GM18868 (cell line): ENCODE data around the gene ATP9B.
"Not testable (repeated sequence)": the region's sequence is repeated elsewhere in the genome, so short reads cannot be mapped to it uniquely, and the experiment has no call there.

Source experiments
- ATAC-seq: cut with Tn5 transposase; IDR thresholded peaks from one replicate; pipeline ENCODE4 v1.9.1; 2021; ENCODE audit warnings: mild to moderate bottlenecking, moderate library complexity; ENCODE audit not compliant: unreplicated experiment

ATP9B gene

GRCh38 chr18:79322441-79322840 lies 253.2 kb downstream of the ATP9B start:
- no peak for ATAC-seq

GRCh38 chr18:79323471-79323870 lies 254.3 kb downstream of the ATP9B start:
- ATAC-seq, result no peak

DNA sequence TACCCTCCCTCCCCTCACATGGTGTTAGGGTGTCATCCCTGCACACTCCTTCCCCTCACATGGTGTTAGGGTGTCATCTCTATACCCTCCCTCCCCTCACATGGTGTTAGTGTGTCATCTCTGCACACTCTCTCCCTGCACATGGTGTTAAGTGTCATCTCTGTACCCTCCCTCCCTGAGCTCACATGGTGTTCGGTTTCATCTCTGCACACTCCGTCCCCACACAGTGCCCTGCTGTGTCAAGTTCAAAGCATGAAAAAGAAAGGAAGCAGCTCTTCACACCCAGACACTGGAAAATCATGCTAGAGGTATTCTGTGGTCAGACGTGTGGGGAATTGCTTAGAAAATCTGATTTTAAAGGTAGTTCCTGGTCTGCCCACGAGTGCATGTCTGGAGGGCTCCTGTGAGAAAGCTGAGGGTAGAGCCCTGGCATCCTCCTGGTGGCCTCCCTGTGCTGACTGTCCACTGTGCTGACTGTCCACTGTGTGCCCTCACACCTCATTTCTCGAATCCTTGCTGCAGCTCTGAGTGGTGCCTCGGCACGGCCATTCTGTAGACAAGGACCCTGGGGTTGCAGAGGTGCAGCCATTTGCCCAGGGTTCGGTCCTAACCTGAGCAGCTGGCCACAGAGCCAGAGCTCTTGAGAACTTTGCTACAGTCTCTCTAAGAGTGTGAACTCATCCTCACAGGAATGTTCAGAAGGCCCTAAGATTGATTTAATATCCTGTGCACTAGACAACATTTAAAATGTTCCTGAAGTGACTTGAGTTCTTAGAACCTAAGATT lies 257.4 kb downstream of the ATP9B start:
- ATAC-seq, result no peak

GRCh38 chr18:79327199-79327721 lies 258.1 kb downstream of the ATP9B start:
- no peak for ATAC-seq

DNA sequence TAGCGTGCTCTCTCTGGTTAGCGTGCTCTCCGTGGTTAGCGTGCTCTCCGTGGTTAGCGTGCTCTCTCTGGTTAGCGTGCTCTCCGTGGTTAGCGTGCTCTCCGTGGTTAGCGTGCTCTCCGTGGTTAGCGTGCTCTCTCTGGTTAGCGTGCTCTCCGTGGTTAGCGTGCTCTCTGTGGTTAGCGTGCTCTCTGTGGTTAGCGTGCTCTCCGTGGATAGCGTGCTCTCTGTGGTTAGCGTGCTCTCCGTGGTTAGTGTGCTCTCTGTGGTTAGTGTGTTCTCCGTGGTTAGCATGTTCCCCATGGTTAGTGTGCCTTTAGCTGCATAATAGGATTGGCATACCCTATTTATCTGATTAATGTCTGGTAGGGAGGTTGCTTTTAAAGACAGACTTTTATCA lies 258.7 kb downstream of the ATP9B start:
- ATAC-seq, result not testable (repeated sequence)

DNA sequence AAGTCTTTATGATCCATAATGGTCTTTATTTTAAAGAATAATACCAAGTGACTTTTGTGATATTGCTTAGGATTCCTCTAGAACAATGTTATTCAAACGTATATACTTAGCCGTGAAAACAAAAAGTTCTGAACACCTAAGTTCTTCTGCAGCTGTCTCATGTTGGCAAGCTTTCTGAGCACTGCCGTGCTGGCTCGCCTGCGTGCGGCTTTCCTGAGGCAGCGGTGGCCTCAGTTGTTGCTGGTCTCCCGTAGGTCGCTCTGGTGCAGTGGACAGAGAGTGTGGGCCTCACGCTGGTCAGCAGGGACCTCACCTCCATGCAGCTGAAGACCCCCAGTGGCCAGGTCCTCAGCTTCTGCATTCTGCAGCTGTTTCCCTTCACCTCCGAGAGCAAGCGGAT lies 259.7 kb downstream of the ATP9B start:
- ATAC-seq, result no peak

- no peak for ATAC-seq
Observed at GRCh38 chr18:79329786-79330185, 260.6 kb downstream of the ATP9B start.

DNA sequence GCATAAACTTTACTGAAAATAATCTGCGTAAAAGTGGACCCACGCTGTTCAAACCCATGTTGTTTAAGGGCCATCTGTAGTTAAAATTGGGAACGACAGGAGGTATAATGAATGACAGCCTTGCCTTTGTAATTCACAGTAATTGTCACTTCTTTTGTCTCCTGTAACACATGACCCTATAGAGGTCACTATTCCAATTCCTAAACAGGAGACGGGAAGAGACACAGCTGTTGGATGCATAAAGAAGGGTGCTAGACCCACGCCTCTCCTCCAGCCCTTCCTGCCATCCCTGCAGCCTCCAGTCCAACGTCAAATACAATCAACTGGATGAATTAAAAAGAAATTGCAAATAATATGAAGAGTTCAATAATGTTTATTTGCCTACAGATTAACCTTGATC lies 263.5 kb downstream of the ATP9B start:
- ATAC-seq, result no peak

DNA sequence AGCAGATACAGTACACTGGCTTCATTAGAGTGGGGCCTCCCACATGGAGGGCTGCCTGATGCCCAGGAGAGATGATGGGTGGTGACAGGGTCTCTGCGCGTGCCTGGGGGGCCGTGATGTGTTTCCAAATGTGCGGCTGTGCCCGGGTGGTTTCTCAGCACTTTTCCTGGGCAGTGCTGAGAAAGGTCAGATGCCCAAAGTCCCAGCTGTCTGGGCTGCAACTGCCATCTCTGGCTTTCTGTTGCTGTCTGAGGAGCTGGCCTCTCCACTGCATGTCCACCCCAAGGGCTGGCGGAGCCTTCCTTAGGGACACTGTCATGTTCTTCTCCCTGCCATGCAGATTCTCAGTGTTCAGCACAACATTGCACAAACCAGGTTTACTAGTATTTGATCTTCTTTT lies 263.9 kb downstream of the ATP9B start:
- ATAC-seq, result no peak

DNA sequence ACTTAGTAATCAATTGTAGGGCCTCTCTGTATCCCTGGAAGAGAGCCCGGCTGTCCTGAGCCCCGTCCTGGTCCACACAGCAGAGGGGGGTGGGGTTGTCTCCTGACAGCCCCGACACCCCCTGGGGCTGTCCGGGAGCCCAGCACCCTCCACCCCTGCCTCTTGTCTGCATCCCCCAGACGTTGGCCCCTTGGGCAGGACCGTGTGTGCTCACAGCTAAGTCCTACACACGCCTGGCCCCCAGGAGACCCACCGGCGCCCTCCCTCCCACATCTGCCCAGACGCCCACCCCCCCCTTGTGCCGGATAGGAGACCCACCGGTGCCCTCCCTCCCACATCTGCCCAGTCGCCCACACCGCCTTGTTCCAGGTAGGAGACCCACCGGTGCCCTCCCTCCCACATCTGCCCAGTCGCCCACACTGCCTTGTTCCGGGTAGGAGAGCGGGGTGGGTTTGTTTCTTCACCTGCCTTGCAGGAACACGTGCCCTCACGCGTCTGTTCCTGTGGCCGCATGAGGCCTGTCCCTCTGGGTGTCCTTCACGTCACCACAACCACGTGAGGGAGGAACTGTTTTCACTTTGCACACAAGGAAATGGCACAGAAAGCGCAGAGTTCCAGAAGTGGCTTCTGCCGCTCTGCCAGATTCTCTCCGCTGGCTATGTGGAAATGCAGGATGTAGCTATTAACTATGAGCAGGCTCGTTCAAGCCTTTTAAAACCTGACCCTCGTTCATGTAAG lies 265.5 kb downstream of the ATP9B start:
- no peak for ATAC-seq

- no peak for ATAC-seq
Observed at GRCh38 chr18:79335833-79336360, 266.7 kb downstream of the ATP9B start.

GRCh38 chr18:79336556-79337142 lies 267.5 kb downstream of the ATP9B start:
- ATAC-seq, result no peak

DNA sequence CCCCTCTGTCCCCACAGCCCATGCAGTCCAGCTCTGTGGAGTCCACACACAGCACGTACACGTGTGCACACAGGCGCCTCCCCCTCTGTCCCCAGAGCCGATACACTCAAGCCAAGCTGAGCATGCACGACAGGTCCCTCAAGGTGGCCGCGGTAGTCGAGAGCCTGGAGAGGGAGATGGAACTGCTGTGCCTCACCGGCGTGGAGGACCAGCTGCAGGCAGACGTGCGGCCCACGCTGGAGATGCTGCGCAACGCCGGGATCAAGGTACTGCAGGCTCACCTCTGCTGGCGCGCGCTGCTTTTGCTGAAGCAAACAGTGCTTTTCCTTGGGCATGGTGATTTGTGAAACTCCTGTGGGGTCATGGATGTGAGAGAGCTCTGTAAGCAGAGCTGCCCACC lies 268.0 kb downstream of the ATP9B start:
- no peak for ATAC-seq

- no peak for ATAC-seq
Observed at GRCh38 chr18:79337620-79338019, 268.4 kb downstream of the ATP9B start.

- no peak for ATAC-seq
Observed at GRCh38 chr18:79339094-79339908, 270.1 kb downstream of the ATP9B start.

DNA sequence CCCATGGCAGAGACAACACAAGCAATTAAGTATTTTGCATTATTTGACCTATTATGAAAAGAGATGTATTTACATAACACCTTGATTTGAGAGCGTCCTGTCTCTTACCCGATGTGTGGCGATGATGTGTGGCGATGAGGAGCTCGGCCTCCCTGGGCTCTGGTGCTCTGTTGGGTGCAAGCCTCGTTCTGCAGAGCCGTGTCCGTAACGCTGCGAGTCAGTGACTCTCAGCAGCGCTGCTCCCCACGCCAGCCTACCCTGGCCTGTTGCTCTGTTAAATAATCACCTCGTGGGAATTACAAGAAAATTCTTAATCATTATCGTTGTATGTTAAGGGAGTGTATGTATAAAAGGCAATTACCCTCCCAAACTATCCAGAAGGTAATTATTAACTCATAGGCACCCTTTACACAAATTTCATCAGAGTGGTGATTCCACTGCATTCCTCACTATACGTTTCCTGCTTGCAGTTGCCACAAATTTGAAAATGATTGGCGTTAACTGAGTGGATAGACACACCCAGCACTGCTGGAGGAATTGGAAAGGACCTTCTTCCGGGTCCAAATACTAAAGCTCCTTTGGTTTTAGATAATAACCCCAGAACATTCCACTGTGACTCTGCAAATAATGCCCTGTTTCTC lies 274.5 kb downstream of the ATP9B start:
- no peak for ATAC-seq

GRCh38 chr18:79344208-79344581 lies 275.0 kb downstream of the ATP9B start:
- no peak for ATAC-seq

DNA sequence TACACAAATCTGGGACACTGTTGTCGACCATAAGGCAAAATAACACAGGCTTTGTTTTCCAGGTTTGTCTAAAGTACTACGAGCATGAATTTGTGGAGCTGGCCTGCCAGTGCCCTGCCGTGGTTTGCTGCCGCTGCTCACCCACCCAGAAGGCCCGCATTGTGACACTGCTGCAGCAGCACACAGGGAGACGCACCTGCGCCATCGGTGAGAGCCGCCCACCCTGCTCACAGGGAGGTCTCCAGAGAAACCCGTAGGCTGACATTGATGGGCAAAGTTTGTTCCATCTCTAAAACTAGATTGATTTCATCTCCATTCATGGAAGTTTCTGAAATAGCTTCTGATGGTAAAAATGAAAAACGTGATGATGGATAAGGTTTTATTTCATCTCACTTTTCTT lies 276.2 kb downstream of the ATP9B start:
- ATAC-seq, result no peak

DNA sequence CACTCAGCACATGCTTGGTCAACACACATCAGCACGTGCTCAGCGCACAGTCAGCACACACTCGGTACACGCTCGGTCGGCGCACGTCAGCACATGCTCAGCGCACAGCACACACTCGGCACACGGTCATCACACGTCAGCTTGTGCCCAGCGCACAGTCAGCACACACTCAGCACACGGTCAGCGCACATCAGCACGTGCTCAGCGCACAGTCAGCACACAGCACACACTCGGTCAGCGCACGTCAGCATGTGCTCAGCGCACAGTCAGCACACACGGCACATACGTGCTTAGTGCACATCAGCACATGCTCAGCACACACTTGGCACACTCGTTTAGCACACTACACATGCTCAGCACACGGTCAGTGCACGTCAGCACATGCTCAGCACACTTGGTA lies 276.8 kb downstream of the ATP9B start:
- no peak for ATAC-seq

DNA sequence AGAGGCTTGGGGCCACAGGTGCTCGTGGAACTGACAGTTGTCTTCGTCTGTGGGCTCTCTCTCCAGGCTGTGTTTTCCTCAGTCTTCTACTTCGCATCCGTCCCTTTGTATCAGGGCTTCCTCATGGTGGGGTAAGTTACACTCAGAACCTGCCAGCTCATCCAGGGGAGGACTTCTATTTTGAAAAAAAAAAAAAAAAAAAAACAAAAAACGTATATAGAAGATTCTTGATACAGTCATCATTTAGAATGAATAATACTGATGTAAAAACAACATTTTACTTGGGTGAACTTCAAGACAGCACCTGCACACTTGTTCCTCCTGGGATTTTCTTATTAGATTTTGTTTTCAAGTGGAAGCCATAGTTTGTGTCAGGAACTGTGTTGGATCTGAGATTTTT lies 278.9 kb downstream of the ATP9B start:
- no peak for ATAC-seq
